H1 (cell line): ENCODE results near the gene HOXA11. TPM values are rescaled to one million over a fixed set of nuclear protein-coding genes. Genes with fewer than 3 reads are reported as not detected.

Experiments used
- CTCF ChIA-PET: fragments of 300-600 bp; sonication (Branson Sonifier 250); formaldehyde crosslinking; loops from one replicate; lab custom pipeline; 2021; ENCODE audit not compliant: partially characterized antibody; lab: Charles Lee
- POLR2A ChIA-PET: fragments of 300-600 bp; sonication (Branson Sonifier 250); formaldehyde crosslinking; loops from one replicate; lab custom pipeline; 2021; ENCODE audit warnings: inconsistent platforms; ENCODE audit not compliant: partially characterized antibody; lab: Charles Lee
- DNase-seq, 2 experiments: peaks; one replicate each; pipeline versions ENCODE4 v3.0.0 to v3.0.0-alpha.2; 2010 to 2022; ENCODE audit warnings: low spot score in 2 of 2, low read depth in 1 of 2, mixed read lengths in 1 of 2
- FAIRE-seq: peaks from 2 replicates; lab custom pipeline; 2011; peaks lifted over from hg19 to GRCh38; lab: Jason Lieb, UNC
- H2AFZ ChIP-seq: 2 replicates; pipeline ENCODE4 v1.8.1; 2012; ENCODE audit warnings: low read length, inconsistent platforms
- H2AK5ac ChIP-seq: 2 replicates; pipeline ENCODE4 v1.6.1; 2013; ENCODE audit warnings: low read depth, low read length
- H2BK120ac ChIP-seq: replicated peaks from 2 replicates; pipeline ENCODE3; 2013; ENCODE audit warnings: low read depth, low read length, inconsistent platforms
- H2BK12ac ChIP-seq: 2 replicates; pipeline ENCODE4 v1.6.1; 2013; ENCODE audit warnings: low read depth, low read length
- H2BK15ac ChIP-seq: 2 replicates; pipeline ENCODE4 v1.6.1; 2013; ENCODE audit warnings: low read length
- H2BK20ac ChIP-seq: 2 replicates; pipeline ENCODE4 v1.6.1; 2013; ENCODE audit warnings: low read length
- H2BK5ac ChIP-seq: 2 replicates; pipeline ENCODE4 v1.6.1; 2013; ENCODE audit warnings: low read depth, low read length
- H3K14ac ChIP-seq: 2 replicates; pipeline ENCODE4 v1.6.1; 2013; ENCODE audit warnings: inconsistent platforms; ENCODE audit not compliant: insufficient read length
- H3K18ac ChIP-seq: 2 replicates; pipeline ENCODE4 v1.6.1; 2013; ENCODE audit warnings: low read length; ENCODE audit errors: extremely low read depth
- H3K23ac ChIP-seq: 2 replicates; pipeline ENCODE4 v1.6.1; 2013; ENCODE audit warnings: inconsistent platforms; ENCODE audit not compliant: insufficient read length
- H3K23me2 ChIP-seq: 2 replicates; pipeline ENCODE4 v1.6.1; 2013; ENCODE audit warnings: low read depth, low read length
- H3K27ac ChIP-seq: 2 replicates; pipeline ENCODE4 v1.6.1; 2011; ENCODE audit warnings: low read depth, low read length, inconsistent platforms
- H3K27me3 ChIP-seq, 4 experiments: replicated peaks in 1 of 4; 1 replicate in 1 of 4; 2 replicates in 3 of 4; pipeline versions ENCODE4 v1.6.1 to v1.8.1; 2011 to 2013; ENCODE audit warnings: low read length in 3 of 4, mild to moderate bottlenecking in 3 of 4, inconsistent platforms in 2 of 4, mixed read lengths in 2 of 4, moderate library complexity in 1 of 4; ENCODE audit not compliant: control insufficient read depth in 3 of 4, insufficient read depth in 3 of 4; ENCODE audit errors: extremely low read depth in 1 of 4
- H3K36me3 ChIP-seq, 4 experiments: 2 replicates each; pipeline versions ENCODE4 v1.6.1 to v1.8.1; 2011 to 2013; ENCODE audit warnings: mild to moderate bottlenecking in 4 of 4, low read length in 3 of 4, moderate library complexity in 2 of 4, control low read depth in 1 of 4, inconsistent platforms in 1 of 4; ENCODE audit not compliant: insufficient read depth in 4 of 4, control insufficient read depth in 2 of 4
- H3K4ac ChIP-seq: replicated peaks from 2 replicates; pipeline ENCODE3; 2013; ENCODE audit warnings: low read length, low read depth, mixed read lengths, inconsistent platforms; ENCODE audit not compliant: insufficient read length
- H3K4me1 ChIP-seq, 4 experiments: replicated peaks in 1 of 4; 1 replicate in 1 of 4; 2 replicates in 3 of 4; pipeline versions ENCODE4 v1.6.1 to v1.8.1; 2011 to 2013; ENCODE audit warnings: low read length in 3 of 4, inconsistent platforms in 2 of 4, mixed read lengths in 1 of 4; ENCODE audit not compliant: insufficient read depth in 4 of 4, control insufficient read depth in 3 of 4
- H3K4me2 ChIP-seq, 2 experiments: 2 replicates each; pipeline versions ENCODE4 v1.6.1 to v1.8.1; 2011 to 2013; ENCODE audit warnings: low read depth in 2 of 2, low read length in 2 of 2, control low read depth in 1 of 2, inconsistent platforms in 1 of 2, mild to moderate bottlenecking in 1 of 2; ENCODE audit not compliant: insufficient read depth in 1 of 2
- H3K4me3 ChIP-seq, 4 experiments: fragments of 200-600, 300-600 bp in 1 of 4; sonication (generic), shearing (Covaris generic), sonication (Bioruptor Twin) in 1 of 4; 2 replicates each; pipeline versions ENCODE4 v1.5.1 to v1.8.1; 2011 to 2016; ENCODE audit warnings: low read length in 4 of 4, low read depth in 3 of 4, control low read depth in 2 of 4, inconsistent platforms in 2 of 4, mild to moderate bottlenecking in 2 of 4, mixed read lengths in 1 of 4, moderate library complexity in 1 of 4; ENCODE audit not compliant: insufficient read depth in 2 of 4; ENCODE audit errors: extremely low read depth in 1 of 4
- H3K56ac ChIP-seq: replicated peaks from 2 replicates; pipeline ENCODE3; 2013; ENCODE audit warnings: low read depth, mild to moderate bottlenecking, mixed read lengths, low read length, inconsistent platforms; ENCODE audit not compliant: insufficient read length
- H3K79me1 ChIP-seq: 2 replicates; pipeline ENCODE4 v1.6.1; 2013; ENCODE audit warnings: low read depth, low read length, control low read depth
- H3K79me2 ChIP-seq, 2 experiments: 2 replicates each; pipeline versions ENCODE4 v1.6.1 to v1.8.1; 2012 to 2013; ENCODE audit warnings: low read length in 2 of 2, mild to moderate bottlenecking in 2 of 2, inconsistent platforms in 1 of 2; ENCODE audit not compliant: insufficient read depth in 2 of 2, control insufficient read depth in 1 of 2
- H3K9ac ChIP-seq, 4 experiments: replicated peaks in 1 of 4; 1 replicate in 1 of 4; 2 replicates in 3 of 4; pipeline versions ENCODE4 v1.6.1 to v1.8.1; 2011 to 2013; ENCODE audit warnings: low read depth in 3 of 4, low read length in 3 of 4, control low read depth in 2 of 4, mild to moderate bottlenecking in 2 of 4, moderate library complexity in 2 of 4, inconsistent platforms in 1 of 4; ENCODE audit errors: extremely low read depth in 1 of 4
- H3K9me3 ChIP-seq, 2 experiments: 2 replicates each; pipeline versions ENCODE4 v1.6.1 to v1.8.1; 2012 to 2013; ENCODE audit warnings: mild to moderate bottlenecking in 2 of 2, moderate library complexity in 2 of 2, control low read depth in 1 of 2, inconsistent platforms in 1 of 2, low read depth in 1 of 2, low read length in 1 of 2, mixed read lengths in 1 of 2; ENCODE audit not compliant: insufficient read depth in 2 of 2
- H4K20me1 ChIP-seq, 2 experiments: replicated peaks in 1 of 2; 2 replicates each; pipeline versions ENCODE3 to v1.8.1; 2011 to 2013; ENCODE audit warnings: inconsistent platforms in 2 of 2, low read length in 2 of 2, mild to moderate bottlenecking in 1 of 2; ENCODE audit not compliant: insufficient read depth in 2 of 2, control insufficient read depth in 1 of 2
- H4K5ac ChIP-seq: 2 replicates; pipeline ENCODE4 v1.6.1; 2013; ENCODE audit warnings: low read length, low read depth, mixed read lengths, inconsistent platforms; ENCODE audit not compliant: insufficient read length
- H4K8ac ChIP-seq: 2 replicates; pipeline ENCODE4 v1.8.0; 2013; ENCODE audit warnings: mild to moderate bottlenecking, moderate library complexity, low read length, inconsistent platforms; ENCODE audit not compliant: insufficient read depth; ENCODE audit errors: extremely low read depth
- H4K91ac ChIP-seq: replicated peaks from 2 replicates; pipeline ENCODE3; 2013; ENCODE audit warnings: low read length, mixed read lengths, inconsistent platforms; ENCODE audit not compliant: insufficient read length
- BRCA1 ChIP-seq: IDR thresholded peaks from 2 replicates; pipeline ENCODE4 v1.6.1; 2012; ENCODE audit warnings: low read depth, low read length, improper control_type of control experiment
- EP300 ChIP-seq, 2 experiments: IDR thresholded peaks; 1 replicate in 1 of 2; 2 replicates in 1 of 2; pipeline ENCODE4 v1.6.1; 2011 to 2012; ENCODE audit warnings: low read depth in 2 of 2, low read length in 2 of 2, mild to moderate bottlenecking in 2 of 2, borderline replicate concordance in 1 of 2, inconsistent platforms in 1 of 2, moderate library complexity in 1 of 2
- EZH2 ChIP-seq: fragments of 200-600 bp; sonication (generic); IDR thresholded peaks from 2 replicates; pipeline ENCODE4 v1.7.1; 2012; ENCODE audit warnings: low read depth, mild to moderate bottlenecking, moderate library complexity, low read length, inconsistent platforms; ENCODE audit not compliant: severe bottlenecking
- FOSL1 ChIP-seq: IDR thresholded peaks from 2 replicates; pipeline ENCODE4 v1.6.1; 2011; ENCODE audit warnings: mild to moderate bottlenecking, low read depth, low read length, moderate library complexity; ENCODE audit not compliant: insufficient read depth
- GABPA ChIP-seq: IDR thresholded peaks from 2 replicates; pipeline ENCODE4 v1.6.1; 2011; ENCODE audit warnings: mild to moderate bottlenecking, low read length, moderate library complexity, borderline replicate concordance; ENCODE audit not compliant: insufficient read depth
- HDAC6 ChIP-seq: IDR thresholded peaks from one replicate; pipeline ENCODE4 v1.7.1; 2012; ENCODE audit warnings: low read depth, mild to moderate bottlenecking, inconsistent platforms, low read length, moderate library complexity
- POLR2A ChIP-seq, 2 experiments: IDR thresholded peaks; 1 replicate in 1 of 2; 2 replicates in 1 of 2; pipeline ENCODE4 v1.6.1; 2011; ENCODE audit warnings: low read depth in 2 of 2, low read length in 2 of 2, mild to moderate bottlenecking in 2 of 2; ENCODE audit errors: control extremely low read depth in 1 of 2
- POLR2AphosphoS5 ChIP-seq: IDR thresholded peaks from 2 replicates; pipeline ENCODE4 v1.6.1; 2011; ENCODE audit warnings: low read depth, low read length
- POU5F1 ChIP-seq: IDR thresholded peaks from 2 replicates; pipeline ENCODE4 v1.6.1; 2011; ENCODE audit warnings: low read depth, mild to moderate bottlenecking, low read length, moderate library complexity
- RNF2 ChIP-seq: fragments of 200-900, 300-1000 bp; sonication (generic); IDR thresholded peaks from 2 replicates; pipeline ENCODE4 v1.7.1; 2016; ENCODE audit warnings: borderline replicate concordance, low read depth, mild to moderate bottlenecking, antibody characterized with exemption, low read length; ENCODE audit not compliant: poor library complexity, severe bottlenecking; ENCODE audit errors: missing control alignments
- SUZ12 ChIP-seq: fragments of 200-600 bp; sonication (generic); IDR thresholded peaks from 2 replicates; pipeline ENCODE4 v1.6.1; 2012; ENCODE audit warnings: mild to moderate bottlenecking, inconsistent platforms, low read length, moderate library complexity, mixed read lengths
- ZNF274 ChIP-seq: IDR thresholded peaks from 2 replicates; pipeline ENCODE4 v1.7.0; 2012; ENCODE audit warnings: low read length, borderline replicate concordance; ENCODE audit errors: extremely low read depth
- WGBS, 2 experiments: shearing (Covaris generic) in 1 of 2; methylation state at CpG; one replicate each; pipeline versions ENCODE4 v1.1.6 to v1.1.7; 2013 to 2015; ENCODE audit warnings: low lambda C conversion rate in 2 of 2, mixed read lengths in 2 of 2, inconsistent platforms in 1 of 2, low coverage in 1 of 2, missing lambda C conversion rate in 1 of 2; ENCODE audit not compliant: insufficient replicate concordance in 2 of 2, insufficient coverage in 1 of 2, insufficient read length in 1 of 2; ENCODE audit errors: extremely low coverage in 1 of 2, missing lambda C conversion rate in 1 of 2; 5-methylcytosine and 5-hydroxymethylcytosine counted together
- polyA plus RNA-seq, 7 experiments: library from polyadenylated mRNA; depleted of rRNA in 3 of 7; stranded (reverse) in 5 of 7; unstranded in 2 of 7; fragments of >200 nt in 5 of 7; fragments of 200-250 nt in 2 of 7; gene quantifications; 1 replicate in 5 of 7; 2 replicates in 1 of 7; 4 replicates in 1 of 7; pipeline versions ENCODE4 v1.2.1 to v1.2.3, GENCODE V29; 2011 to 2013; ENCODE audit warnings: missing spikeins in 2 of 7, mixed read lengths in 2 of 7
- total RNA-seq: library from RNA; stranded (reverse); fragmentation: NEBNext Ultra II Directional; extraction: Animal tissue kit (Norgen Biotek cat#: 25700); gene quantifications from 2 replicates; pipeline ENCODE4 v1.2.1, GENCODE V29; 2021

HOXA11 gene
- total and polyA plus RNA-seq, 2 of the 8 experiments (the other 6 are each of a cell fraction or from before 2014, with no cell fraction given), result not detected

DNA sequence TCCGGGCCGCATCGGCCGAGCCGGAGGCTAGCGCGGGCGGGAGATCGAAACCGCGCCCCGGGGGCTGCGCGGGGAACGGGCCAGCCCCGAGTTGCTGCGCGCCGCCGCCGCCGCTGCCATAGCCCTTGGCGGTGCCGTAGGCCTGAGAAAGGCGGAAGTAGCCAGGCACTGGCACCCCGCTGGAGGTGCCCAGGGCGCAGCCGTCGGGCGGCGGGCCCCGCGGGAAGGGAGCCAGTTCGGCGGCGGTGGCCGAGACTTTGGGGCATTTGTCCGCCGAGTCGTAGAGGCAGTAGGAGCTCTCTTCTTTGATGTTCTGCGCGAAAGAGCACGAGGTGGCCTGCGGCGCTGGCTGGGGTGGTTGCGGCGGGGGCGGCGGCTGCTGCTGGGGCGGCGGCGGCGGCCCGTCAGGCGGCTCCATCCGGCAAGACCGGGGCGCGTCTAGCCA lies 11.5 kb downstream of the HOXA11 start:
- POLR2A ChIA-PET, result no interaction called here
- no peaks in the 10 kb centered on the region for H3K79me2 ChIP-seq
- no peak overlapping the region for H2BK120ac ChIP-seq
- H2BK15ac ChIP-seq, result no peak overlapping the region
- TF ChIP-seq RNF2 (peak; percentile 62), POLR2AphosphoS5 (no peak), POLR2A (IDR thresholded peaks at IDR 0.05; ENCODE audit: control extremely low read depth in 1 of 2, low read depth in 2 of 2, low read length in 2 of 2) (no peak), EP300 (IDR thresholded peaks at IDR 0.05; ENCODE audit: borderline replicate concordance in 1 of 2, low read depth in 2 of 2, low read length in 2 of 2) (no peak), BRCA1 (no peak), ZNF274 (no peak), SUZ12 (peak; percentile 84), EZH2 (peak; percentile 83), HDAC6 (no peak), GABPA (no peak), FOSL1 (no peak), POU5F1 (no peak)
- no peak overlapping the region for H3K23ac ChIP-seq
- H3K27ac ChIP-seq, result no peak overlapping the region
- H3K4ac ChIP-seq, result no peak overlapping the region
- no peaks in the 10 kb centered on the region; a peak in 1 of 4 replicates for H3K9me3 ChIP-seq
- no peak overlapping the region for H4K91ac ChIP-seq
- WGBS, 2 experiments, result 2% methylated on average over 30 of the region's 59 CpGs; no CpG with 5 or more reads in 1 of the 2 experiments
- no peak overlapping the region for H2AFZ ChIP-seq
- FAIRE-seq, result no peak
- DNase-seq, result peak in 1 of 2 experiments; percentile 73
- H4K20me1 ChIP-seq, result peaks cover 39 to 59% of the 10 kb centered on the region in 2 experiments
- no peak overlapping the region for H3K14ac ChIP-seq
- peak overlapping the region in 1 of 4 experiments; percentile 36; a peak in 2 of 8 replicates for H3K4me3 ChIP-seq
- no peak overlapping the region for H3K9ac ChIP-seq
- no peak overlapping the region for H3K56ac ChIP-seq
- no peaks in the 10 kb centered on the region; the same call in 1 of the 2 replicates for H3K23me2 ChIP-seq
- H3K36me3 ChIP-seq, result peaks cover 0 to 18% (median 0%) of the 10 kb centered on the region in 4 experiments; a peak in 1 of 8 replicates
- no peak overlapping the region for H2BK12ac ChIP-seq
- H2BK20ac ChIP-seq, result no peak overlapping the region
- H3K27me3 ChIP-seq, result peaks cover 95 to 100% (median 100%) of the 10 kb centered on the region in 4 experiments
- H3K4me2 ChIP-seq, result peak overlapping the region; percentile 19 to 35; a peak in 3 of 4 replicates
- H4K5ac ChIP-seq, result no peak overlapping the region
- H4K8ac ChIP-seq, result peak overlapping the region; percentile 62; the same call in 1 of the 2 replicates
- H3K4me1 ChIP-seq, result peaks cover 4 to 11% (median 5%) of the 10 kb centered on the region in 4 experiments; a peak in 5 of 7 replicates
- no peaks in the 10 kb centered on the region for H3K79me1 ChIP-seq
- CTCF ChIA-PET, result interaction anchor here (0.6 to 5.4 kb wide), 4 partner anchors 10 to 51 kb away, joined by 3 to 20 read pairs (median 7); partner anchors contain the start of gene HOXA5
- no peak overlapping the region; the same call in 1 of the 2 replicates for H3K18ac ChIP-seq
- no peak overlapping the region for H2AK5ac ChIP-seq
- H2BK5ac ChIP-seq, result no peak overlapping the region
